HG02759 (cell line): ENCODE measurements around the gene ACTRT2.

Experiments used
- ATAC-seq: cut with Tn5 transposase; IDR thresholded peaks from one replicate; pipeline ENCODE4 v1.9.1; 2021; ENCODE audit warnings: mild to moderate bottlenecking, moderate library complexity; ENCODE audit not compliant: unreplicated experiment

ACTRT2 gene

GRCh38 chr1:3029991-3030662 lies 8.9 kb downstream of the ACTRT2 start:
- no peak for ATAC-seq

GRCh38 chr1:3030663-3031381 lies 9.6 kb downstream of the ACTRT2 start:
- ATAC-seq, result no peak

- no peak for ATAC-seq
Observed at GRCh38 chr1:3031401-3032221, 10.3 kb downstream of the ACTRT2 start.

GRCh38 chr1:3032371-3033039 lies 11.2 kb downstream of the ACTRT2 start:
- ATAC-seq, result no peak

- no peak for ATAC-seq
Observed at GRCh38 chr1:3033040-3033789, 11.9 kb downstream of the ACTRT2 start.

- ATAC-seq, result no peak
Observed at GRCh38 chr1:3033790-3034090, 12.5 kb downstream of the ACTRT2 start.

- ATAC-seq, result no peak
Observed at GRCh38 chr1:3034162-3034561, 12.9 kb downstream of the ACTRT2 start.

GRCh38 chr1:3034728-3035562 lies 13.7 kb downstream of the ACTRT2 start:
- ATAC-seq, result no peak

- ATAC-seq, result no peak
Observed at GRCh38 chr1:3035563-3036446, 14.5 kb downstream of the ACTRT2 start.

GRCh38 chr1:3036447-3037280 lies 15.4 kb downstream of the ACTRT2 start:
- no peak for ATAC-seq

GRCh38 chr1:3037281-3038040 lies 16.2 kb downstream of the ACTRT2 start:
- no peak for ATAC-seq

GRCh38 chr1:3038113-3038551 lies 16.9 kb downstream of the ACTRT2 start:
- ATAC-seq, result no peak

GRCh38 chr1:3038571-3039181 lies 17.4 kb downstream of the ACTRT2 start:
- ATAC-seq, result no peak

GRCh38 chr1:3040004-3040403 lies 18.7 kb downstream of the ACTRT2 start:
- ATAC-seq, result no peak

GRCh38 chr1:3042481-3042880 lies 21.2 kb downstream of the ACTRT2 start:
- ATAC-seq, result no peak

- no peak for ATAC-seq
Observed at GRCh38 chr1:3049164-3049563, 27.9 kb downstream of the ACTRT2 start.

- no peak for ATAC-seq
Observed at GRCh38 chr1:3049905-3050304, 28.6 kb downstream of the ACTRT2 start.
